H9 (cell line): ENCODE results near the gene APOBEC3G. TPM values are rescaled to one million over a fixed set of nuclear protein-coding genes. Genes with fewer than 3 reads are reported as not detected.

Experiments used
- DNase-seq: peaks from one replicate; pipeline ENCODE4 v3.0.0-alpha.2; 2017
- H2AFZ ChIP-seq: one replicate; pipeline ENCODE4 v1.6.1; 2013; ENCODE audit warnings: mild to moderate bottlenecking, low read length, control low read depth, moderate library complexity
- H2AK5ac ChIP-seq: 2 replicates; pipeline ENCODE4 v1.6.1; 2013; ENCODE audit warnings: low read length, control low read depth, mixed read lengths; ENCODE audit not compliant: insufficient read length
- H2BK120ac ChIP-seq: one replicate; pipeline ENCODE4 v1.6.1; 2013; ENCODE audit warnings: low read depth, mild to moderate bottlenecking, low read length, control low read depth, inconsistent platforms; ENCODE audit not compliant: poor library complexity, severe bottlenecking
- H2BK12ac ChIP-seq: 2 replicates; pipeline ENCODE4 v1.6.1; 2013; ENCODE audit warnings: low read length, control low read depth, mixed read lengths, low read depth; ENCODE audit not compliant: insufficient read length
- H2BK15ac ChIP-seq: 2 replicates; pipeline ENCODE4 v1.6.1; 2013; ENCODE audit warnings: low read depth, low read length, control low read depth
- H2BK20ac ChIP-seq: one replicate; pipeline ENCODE4 v1.6.1; 2013; ENCODE audit warnings: low read depth, mild to moderate bottlenecking, low read length, control low read depth, inconsistent platforms; ENCODE audit not compliant: poor library complexity, severe bottlenecking
- H2BK5ac ChIP-seq: 2 replicates; pipeline ENCODE4 v1.6.1; 2013; ENCODE audit warnings: low read length, control low read depth, mixed read lengths; ENCODE audit not compliant: insufficient read length
- H3K14ac ChIP-seq: 2 replicates; pipeline ENCODE4 v1.6.1; 2013; ENCODE audit warnings: low read length, control low read depth; ENCODE audit not compliant: insufficient read depth
- H3K18ac ChIP-seq: 2 replicates; pipeline ENCODE4 v1.6.1; 2013; ENCODE audit warnings: low read depth, mild to moderate bottlenecking, mixed read lengths, low read length, control low read depth; ENCODE audit not compliant: insufficient read length
- H3K23ac ChIP-seq: 2 replicates; pipeline ENCODE4 v1.6.1; 2013; ENCODE audit warnings: low read length, control low read depth, mixed read lengths, low read depth; ENCODE audit not compliant: insufficient read length
- H3K23me2 ChIP-seq: 2 replicates; pipeline ENCODE4 v1.6.1; 2013; ENCODE audit warnings: low read depth, mild to moderate bottlenecking, mixed read lengths, low read length, control low read depth; ENCODE audit not compliant: insufficient read length, poor library complexity, severe bottlenecking
- H3K27ac ChIP-seq: 2 replicates; pipeline ENCODE4 v1.5.1; 2013; ENCODE audit warnings: low read length, control low read depth, mixed read lengths, low read depth; ENCODE audit not compliant: insufficient read length
- H3K27me3 ChIP-seq: 2 replicates; pipeline ENCODE4 v1.6.1; 2013; ENCODE audit warnings: low read length, control low read depth, inconsistent platforms; ENCODE audit not compliant: insufficient read depth
- H3K4ac ChIP-seq: 2 replicates; pipeline ENCODE4 v1.6.1; 2013; ENCODE audit warnings: low read depth, mild to moderate bottlenecking, control low read depth, inconsistent platforms, low read length, moderate library complexity
- H3K4me1 ChIP-seq: 2 replicates; pipeline ENCODE4 v1.6.1; 2013; ENCODE audit warnings: low read length, control low read depth, inconsistent platforms; ENCODE audit not compliant: insufficient read depth
- H3K4me2 ChIP-seq: 2 replicates; pipeline ENCODE4 v1.6.1; 2013; ENCODE audit warnings: low read length, control low read depth, mixed read lengths; ENCODE audit not compliant: insufficient read length, insufficient read depth
- H3K56ac ChIP-seq: 2 replicates; pipeline ENCODE4 v1.6.1; 2013; ENCODE audit warnings: low read depth, mild to moderate bottlenecking, mixed read lengths, low read length, control low read depth; ENCODE audit not compliant: insufficient read length
- H3K79me1 ChIP-seq: 2 replicates; pipeline ENCODE4 v1.6.1; 2013; ENCODE audit warnings: low read depth, mild to moderate bottlenecking, moderate library complexity, low read length, control low read depth, inconsistent platforms; ENCODE audit not compliant: insufficient read depth, poor library complexity, severe bottlenecking
- H3K79me2 ChIP-seq: 2 replicates; pipeline ENCODE4 v1.6.1; 2013; ENCODE audit warnings: low read length, control low read depth, inconsistent platforms; ENCODE audit not compliant: insufficient read depth
- H3K9ac ChIP-seq: 2 replicates; pipeline ENCODE4 v1.6.1; 2013; ENCODE audit warnings: low read length, control low read depth, mixed read lengths; ENCODE audit not compliant: insufficient read length; ENCODE audit errors: extremely low read depth
- H3K9me3 ChIP-seq: one replicate; pipeline ENCODE4 v1.6.1; 2013; ENCODE audit warnings: low read depth, low read length, inconsistent platforms; ENCODE audit not compliant: control insufficient read depth
- H3T11ph ChIP-seq: one replicate; pipeline ENCODE4 v1.6.1; 2013; ENCODE audit warnings: mild to moderate bottlenecking, low read length, control low read depth, inconsistent platforms
- H4K20me1 ChIP-seq: one replicate; pipeline ENCODE4 v1.6.1; 2013; ENCODE audit not compliant: control insufficient read depth, insufficient read length, insufficient read depth
- H4K5ac ChIP-seq: 2 replicates; pipeline ENCODE4 v1.6.1; 2013; ENCODE audit warnings: low read depth, mild to moderate bottlenecking, mixed read lengths, low read length, control low read depth; ENCODE audit not compliant: insufficient read length
- H4K8ac ChIP-seq: replicated peaks from 2 replicates; pipeline ENCODE4 v1.6.1; 2013; ENCODE audit warnings: low read length, control low read depth, mixed read lengths, low read depth; ENCODE audit not compliant: insufficient read length
- H4K91ac ChIP-seq: 2 replicates; pipeline ENCODE4 v1.6.1; 2013; ENCODE audit warnings: low read depth, mild to moderate bottlenecking, moderate library complexity, mixed read lengths, low read length, control low read depth; ENCODE audit not compliant: insufficient read length
- H3K27ac Mint-ChIP-seq, 3 experiments: 2 replicates in 2 of 3; 3 replicates in 1 of 3; pipeline ENCODE4 v1.8.0; 2020 to 2021; ENCODE audit warnings: mixed read lengths in 3 of 3, mild to moderate bottlenecking in 1 of 3, moderate library complexity in 1 of 3
- H3K27me3 Mint-ChIP-seq: 2 replicates; pipeline ENCODE4 v1.8.0; 2021; ENCODE audit warnings: low read depth, mild to moderate bottlenecking, moderate library complexity, mixed read lengths
- H3K36me3 Mint-ChIP-seq, 3 experiments: 2 replicates in 2 of 3; 3 replicates in 1 of 3; pipeline ENCODE4 v1.8.0; 2020 to 2021; ENCODE audit warnings: low read depth in 3 of 3, mixed read lengths in 3 of 3; ENCODE audit not compliant: insufficient read depth in 1 of 3
- H3K4me1 Mint-ChIP-seq, 2 experiments: 2 replicates each; pipeline ENCODE4 v1.8.0; 2020; ENCODE audit warnings: mixed read lengths in 2 of 2
- H3K4me3 Mint-ChIP-seq, 2 experiments: 2 replicates in 1 of 2; 3 replicates in 1 of 2; pipeline ENCODE4 v1.8.0; 2020 to 2021; ENCODE audit warnings: mild to moderate bottlenecking in 2 of 2, mixed read lengths in 2 of 2, moderate library complexity in 1 of 2
- H3K9me3 Mint-ChIP-seq, 2 experiments: 2 replicates in 1 of 2; 3 replicates in 1 of 2; pipeline ENCODE4 v1.8.0; 2020; ENCODE audit warnings: mild to moderate bottlenecking in 2 of 2, mixed read lengths in 2 of 2, moderate library complexity in 1 of 2
- WGBS: extraction: QIAGEN DNeasy Blood & Tissue Kit; methylation state at CpG from one replicate; pipeline ENCODE4 v1.1.7; 2013; ENCODE audit warnings: missing lambda C conversion rate, low lambda C conversion rate, mixed read lengths; ENCODE audit not compliant: insufficient read length; ENCODE audit errors: extremely low coverage; 5-methylcytosine and 5-hydroxymethylcytosine counted together
- total RNA-seq: library from RNA; stranded (reverse); gene quantifications from 2 replicates; pipeline ENCODE4 v1.2.1, GENCODE V29; 2021
- TF ChIP-seq, protein P1 (sequence below): fragments of 200-600 bp; sonication (generic); conservative IDR thresholded peaks from 3 replicates; pipeline ENCODE4 v1.8.0; 2021; ENCODE audit warnings: antibody characterized with exemption, mild to moderate bottlenecking

The APOBEC3G gene
- total RNA-seq, 1 experiment from 2014 or later: 2.4 TPM

DNA sequence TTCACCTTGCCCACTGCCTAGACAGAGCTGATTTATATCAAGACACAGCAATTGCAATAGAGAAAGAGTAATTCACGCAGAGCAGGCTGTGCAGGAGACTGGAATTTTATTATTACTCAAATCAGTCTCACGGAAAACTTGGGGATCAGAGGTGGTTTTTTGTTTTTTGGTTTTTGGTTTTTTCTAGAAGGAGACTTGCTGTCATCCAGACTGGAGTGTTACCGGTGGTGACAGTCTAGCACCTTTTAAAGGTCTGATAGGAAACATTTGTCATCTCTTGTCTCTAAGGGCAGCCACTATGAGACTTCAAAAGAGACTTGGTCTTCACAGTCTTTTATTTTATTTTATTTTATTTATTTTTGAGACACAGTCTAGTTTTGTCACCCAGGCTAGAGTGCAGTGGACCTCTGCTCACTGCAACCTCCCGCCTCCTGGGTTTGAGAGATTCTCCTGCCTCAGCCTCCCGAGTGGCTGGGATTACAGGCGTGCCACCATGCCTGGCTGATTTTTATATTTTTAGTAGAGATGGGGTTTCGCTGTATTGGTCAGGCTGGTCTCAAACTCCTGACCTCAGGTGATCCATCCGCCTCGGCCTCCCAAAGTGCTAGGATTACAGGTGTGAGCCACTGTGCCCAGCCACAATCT lies 39.0 kb downstream of the APOBEC3G start:
- Histone ChIP-seq H3K79me1 (no peaks in the 10 kb centered on the region), H3K9ac (no peak overlapping the region), H2BK5ac (no peak overlapping the region), H3K14ac (no peak overlapping the region), H3K9me3 (no peaks in the 10 kb centered on the region), H3K27ac (no peak overlapping the region), H3K23me2 (no peaks in the 10 kb centered on the region), H3K4me2 (no peak overlapping the region), H3K4me1 (0 out of 2 replicates have a peak, but pooled peaks cover 2% of the 10 kb centered on the region), H3K18ac (no peak overlapping the region), H4K5ac (no peak overlapping the region), H2AFZ (no peak overlapping the region), H3K56ac (no peak overlapping the region), H2BK20ac (no peak overlapping the region), H2AK5ac (no peak overlapping the region), H3K27me3 (peaks cover 2% of the 10 kb centered on the region; the same call in 1 of the 2 replicates), H2BK120ac (no peak overlapping the region), H2BK15ac (no peak overlapping the region), H2BK12ac (no peak overlapping the region), H3K4ac (no peak overlapping the region), H3T11ph (no peak overlapping the region), H4K8ac (no peak overlapping the region), H4K20me1 (no peaks in the 10 kb centered on the region), H3K79me2 (no peaks in the 10 kb centered on the region), H4K91ac (no peak overlapping the region), H3K23ac (no peak overlapping the region)
- Mint-ChIP-seq H3K4me3 (no peak overlapping the region), H3K36me3 (no peaks in the 10 kb centered on the region), H3K27ac (no peak overlapping the region), H3K27me3 (peaks cover 15% of the 10 kb centered on the region), H3K4me1 (peaks cover 42 to 48% of the 10 kb centered on the region in 2 experiments), H3K9me3 (peaks cover 0 to 5% of the 10 kb centered on the region in 2 experiments; a peak in 1 of 5 replicates)
- TF ChIP-seq, protein P1, sequence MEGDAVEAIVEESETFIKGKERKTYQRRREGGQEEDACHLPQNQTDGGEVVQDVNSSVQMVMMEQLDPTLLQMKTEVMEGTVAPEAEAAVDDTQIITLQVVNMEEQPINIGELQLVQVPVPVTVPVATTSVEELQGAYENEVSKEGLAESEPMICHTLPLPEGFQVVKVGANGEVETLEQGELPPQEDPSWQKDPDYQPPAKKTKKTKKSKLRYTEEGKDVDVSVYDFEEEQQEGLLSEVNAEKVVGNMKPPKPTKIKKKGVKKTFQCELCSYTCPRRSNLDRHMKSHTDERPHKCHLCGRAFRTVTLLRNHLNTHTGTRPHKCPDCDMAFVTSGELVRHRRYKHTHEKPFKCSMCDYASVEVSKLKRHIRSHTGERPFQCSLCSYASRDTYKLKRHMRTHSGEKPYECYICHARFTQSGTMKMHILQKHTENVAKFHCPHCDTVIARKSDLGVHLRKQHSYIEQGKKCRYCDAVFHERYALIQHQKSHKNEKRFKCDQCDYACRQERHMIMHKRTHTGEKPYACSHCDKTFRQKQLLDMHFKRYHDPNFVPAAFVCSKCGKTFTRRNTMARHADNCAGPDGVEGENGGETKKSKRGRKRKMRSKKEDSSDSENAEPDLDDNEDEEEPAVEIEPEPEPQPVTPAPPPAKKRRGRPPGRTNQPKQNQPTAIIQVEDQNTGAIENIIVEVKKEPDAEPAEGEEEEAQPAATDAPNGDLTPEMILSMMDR: no peak
- no CpG with 5 or more reads among the region's 9 CpGs for WGBS
- no peak for DNase-seq
